ENCODE results near the gene TRMT10B.
"Not testable (repeated sequence)": the region's sequence is repeated elsewhere in the genome, so short reads cannot be mapped to it uniquely, and the experiment has no call there.

Gene TRMT10B

GRCh38 chr9:37749129-37749528, 4.5 kb upstream of the TRMT10B start:
- TF ChIP-seq BCL11B (tag by site-specific recombination; IDR thresholded peaks at IDR 0.05; ENCODE audit: low read depth) (no peak), ZNF350 (tag by site-specific recombination; IDR thresholded peaks at IDR 0.05) (no peak), ZFP3 (tag by site-specific recombination; IDR thresholded peaks at IDR 0.05; ENCODE audit: low read depth) (no peak)

DNA sequence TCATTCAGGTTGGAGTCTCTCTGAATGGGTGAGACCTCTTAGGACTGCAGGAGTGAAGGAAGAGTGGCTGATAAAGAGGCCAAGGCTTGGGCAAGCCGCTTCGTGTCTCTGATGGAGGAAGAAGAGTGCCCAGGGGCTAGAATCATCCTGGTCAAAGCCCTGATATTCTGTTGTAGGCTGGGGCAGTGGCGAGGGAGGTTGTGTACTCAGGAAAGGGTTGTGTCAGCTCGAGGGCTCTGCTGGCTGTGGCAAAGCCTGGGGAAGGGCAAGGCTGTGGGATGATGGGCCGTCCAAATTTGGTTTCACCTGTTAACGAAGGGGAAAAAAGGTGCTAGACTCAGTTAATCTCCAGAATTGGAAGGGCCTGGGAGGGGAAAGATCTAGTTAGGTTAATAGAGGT, 2.4 kb upstream of the TRMT10B start:
- Histone ChIP-seq H3K36me3 (ENCODE audit: control insufficient read depth in 2 of 2, insufficient read depth in 1 of 2, low read length in 2 of 2) (no peaks in the 10 kb centered on the region), H3K4me1 (ENCODE audit: control insufficient read depth, insufficient read depth, low read length) (no peaks in the 10 kb centered on the region), H3K27ac (ENCODE audit: extremely low read depth, low read depth, low read length) (no peak overlapping the region), H3K9me3 (ENCODE audit: control insufficient read depth, insufficient read depth, low read depth, low read length) (no peaks in the 10 kb centered on the region), H3K4me3 (ENCODE audit: low read depth, low read length) (no peak overlapping the region)
- CTCF ChIA-PET = interaction anchor here (0.6 kb wide), 1 partner anchor 38 kb away, joined by 3 read pairs; no protein-coding TSS in a partner anchor
- POLR2A ChIA-PET = interaction anchor here (0.6 to 0.7 kb wide), 2 partner anchors 10 to 310 kb away, joined by 4 to 6 read pairs; no protein-coding TSS in a partner anchor
- no peak for TF ChIP-seq OSR2 (tag by site-specific recombination; IDR thresholded peaks at IDR 0.05)
- no peak for TF ChIP-seq SCRT2 (tag by site-specific recombination; IDR thresholded peaks at IDR 0.05)
- TF ChIP-seq ZNF518A (tag by site-specific recombination; conservative IDR thresholded peaks at IDR 0.05; ENCODE audit: low read depth) = no peak
- TF ChIP-seq ZNF768 (tag by site-specific recombination; IDR thresholded peaks at IDR 0.05) = no peak
- TF ChIP-seq ZNF138 (tag by site-specific recombination; IDR thresholded peaks at IDR 0.05; ENCODE audit: borderline replicate concordance) = no peak
- no peak for TF ChIP-seq ZNF423 (tag by site-specific recombination; IDR thresholded peaks at IDR 0.05)
- TF ChIP-seq ZNF571 (tag by site-specific recombination; IDR thresholded peaks at IDR 0.05) = no peak
- TF ChIP-seq KLF16 (tag by site-specific recombination; IDR thresholded peaks at IDR 0.05) = no peak
- TF ChIP-seq SALL2 (tag by site-specific recombination; IDR thresholded peaks at IDR 0.05; ENCODE audit: borderline replicate concordance) = no peak
- TF ChIP-seq, protein P1, sequence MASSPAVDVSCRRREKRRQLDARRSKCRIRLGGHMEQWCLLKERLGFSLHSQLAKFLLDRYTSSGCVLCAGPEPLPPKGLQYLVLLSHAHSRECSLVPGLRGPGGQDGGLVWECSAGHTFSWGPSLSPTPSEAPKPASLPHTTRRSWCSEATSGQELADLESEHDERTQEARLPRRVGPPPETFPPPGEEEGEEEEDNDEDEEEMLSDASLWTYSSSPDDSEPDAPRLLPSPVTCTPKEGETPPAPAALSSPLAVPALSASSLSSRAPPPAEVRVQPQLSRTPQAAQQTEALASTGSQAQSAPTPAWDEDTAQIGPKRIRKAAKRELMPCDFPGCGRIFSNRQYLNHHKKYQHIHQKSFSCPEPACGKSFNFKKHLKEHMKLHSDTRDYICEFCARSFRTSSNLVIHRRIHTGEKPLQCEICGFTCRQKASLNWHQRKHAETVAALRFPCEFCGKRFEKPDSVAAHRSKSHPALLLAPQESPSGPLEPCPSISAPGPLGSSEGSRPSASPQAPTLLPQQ (tag by site-specific recombination; IDR thresholded peaks at IDR 0.05) = no peak
- TF ChIP-seq ZNF610 (tag by site-specific recombination; IDR thresholded peaks at IDR 0.05; ENCODE audit: borderline replicate concordance) = no peak

More at GRCh38 chr9:37749129-37749528, 4.5 kb upstream of the TRMT10B start:
- H3K9me3 ChIP-seq (ENCODE audit: control insufficient read depth, insufficient read depth, low read depth, low read length) = no peaks in the 10 kb centered on the region
- ChIA-PET POLR2A (no interaction called here), CTCF (interaction anchor here (0.6 to 1.0 kb wide), 4 partner anchors 98 to 515 kb away, joined by 3 to 4 read pairs (median 3); partner anchors contain the start of gene FRMPD1)
- no peak overlapping the region for H3K27ac ChIP-seq (ENCODE audit: extremely low read depth, low read depth, low read length)
- H3K4me3 ChIP-seq (ENCODE audit: low read depth, low read length) = no peak overlapping the region
- no peaks in the 10 kb centered on the region for H3K36me3 ChIP-seq (ENCODE audit: control insufficient read depth in 2 of 2, insufficient read depth in 1 of 2, low read length in 2 of 2)
- no peaks in the 10 kb centered on the region for H3K4me1 ChIP-seq (ENCODE audit: control insufficient read depth, insufficient read depth, low read length)

DNA sequence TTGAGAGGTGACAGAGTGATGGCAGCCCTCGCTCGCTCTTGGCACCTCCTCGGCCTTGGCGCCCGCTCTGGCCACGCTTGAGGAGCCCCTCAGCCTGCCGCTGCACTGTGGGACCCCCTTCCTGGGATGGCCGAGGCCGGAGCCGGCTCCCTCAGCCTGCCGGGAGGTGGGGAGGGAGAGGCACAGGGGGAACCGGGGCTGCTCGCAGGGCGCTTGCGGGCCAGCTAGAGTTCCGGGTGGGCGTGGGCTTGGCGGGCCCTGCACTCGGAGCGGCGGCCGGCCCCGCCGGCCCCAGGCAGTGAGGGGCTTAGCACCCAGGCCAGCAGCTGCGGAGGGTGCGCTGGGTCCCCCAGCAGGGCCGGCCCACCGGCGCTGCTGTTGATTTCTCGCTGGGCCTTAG, 1.9 kb upstream of the TRMT10B start:
- H3K27ac ChIP-seq (ENCODE audit: extremely low read depth, low read depth, low read length); H3K4me3 ChIP-seq (ENCODE audit: low read depth, low read length); CTCF ChIA-PET; H3K36me3 ChIP-seq (ENCODE audit: control insufficient read depth in 2 of 2, insufficient read depth in 1 of 2, low read length in 2 of 2); H3K9me3 ChIP-seq (ENCODE audit: control insufficient read depth, insufficient read depth, low read depth, low read length); H3K4me1 ChIP-seq (ENCODE audit: control insufficient read depth, insufficient read depth, low read length): not testable (repeated sequence)
- POLR2A ChIA-PET = interaction anchor here (1.1 kb wide), 1 partner anchor 33 kb away, joined by 5 read pairs; the partner anchor contains the start of gene EXOSC3

DNA sequence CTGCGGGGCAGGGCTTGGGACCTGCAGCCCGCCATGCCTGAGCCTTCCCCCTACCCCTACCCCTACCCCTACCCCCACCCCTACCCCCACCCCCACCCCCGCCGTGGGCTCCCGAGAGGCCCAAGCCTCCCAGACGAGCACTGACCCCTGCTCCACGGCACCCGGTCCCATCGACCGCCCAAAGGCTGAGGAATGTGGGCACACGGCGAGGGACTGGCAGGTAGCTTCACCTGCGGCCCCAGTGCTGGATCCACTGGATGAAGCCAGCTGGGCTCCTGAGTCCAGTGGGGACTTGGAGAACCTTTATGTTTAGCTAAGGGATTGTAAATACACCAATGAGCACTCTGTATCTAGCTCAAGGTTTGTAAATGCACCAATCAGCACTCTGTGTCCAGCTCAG, 1.5 kb upstream of the TRMT10B start:
- CTCF ChIA-PET = interaction anchor here (0.6 kb wide), 2 partner anchors 13 to 413 kb away, joined by 3 read pairs; no protein-coding TSS in a partner anchor

More for the DNA sequence above, 1.5 kb upstream of the TRMT10B start:
- H3K4me1 ChIP-seq (ENCODE audit: control insufficient read depth, insufficient read depth, low read length); H3K9me3 ChIP-seq (ENCODE audit: control insufficient read depth, insufficient read depth, low read depth, low read length); H3K27ac ChIP-seq (ENCODE audit: extremely low read depth, low read depth, low read length); H3K36me3 ChIP-seq (ENCODE audit: control insufficient read depth in 2 of 2, insufficient read depth in 1 of 2, low read length in 2 of 2); H3K4me3 ChIP-seq (ENCODE audit: low read depth, low read length): not testable (repeated sequence)
- POLR2A ChIA-PET = interaction anchor here (0.6 to 1.1 kb wide), 2 partner anchors 33 to 253 kb away, joined by 4 to 5 read pairs; partner anchors contain the start of gene EXOSC3
